GM10248 (cell line): ENCODE results near the gene MBNL2.

Source experiments
- CTCF ChIA-PET: fragments of 300-600 bp; sonication (Branson Sonifier 250); formaldehyde crosslinking; extraction: SDS; loops from one replicate; lab custom pipeline; 2021; ENCODE audit warnings: antibody characterized with exemption; lab: Yijun Ruan, JAX
- POLR2A ChIA-PET: fragments of 350-650 bp; sonication (Branson Sonifier 250); formaldehyde crosslinking; extraction: SDS; loops from one replicate; lab custom pipeline; 2020; ENCODE audit warnings: antibody characterized with exemption; lab: Yijun Ruan, JAX
- DNase-seq: peaks from one replicate; pipeline ENCODE4 v3.0.0; 2012; ENCODE audit errors: extremely low spot score
- CTCF ChIP-seq: IDR thresholded peaks from 2 replicates; pipeline ENCODE4 v1.5.1; 2012; ENCODE audit warnings: mild to moderate bottlenecking, low read depth; ENCODE audit errors: extremely low read depth, missing control alignments, control extremely low read depth

Gene MBNL2

GRCh38 chr13:97287047-97287383, 64.9 kb downstream of the MBNL2 start:
- ChIA-PET POLR2A (interaction anchor here (0.7 kb wide), 1 partner anchor 27 kb away, joined by 4 read pairs; no protein-coding TSS in a partner anchor), CTCF (no interaction called here)
- TF ChIP-seq CTCF, result no peak
- DNase-seq, result no peak

GRCh38 chr13:97288486-97288900, 66.4 kb downstream of the MBNL2 start:
- CTCF ChIA-PET, result interaction anchor here (1.0 to 1.6 kb wide), 2 partner anchors 31 to 45 kb away, joined by 3 read pairs; no protein-coding TSS in a partner anchor
- TF ChIP-seq CTCF, result no peak

GRCh38 chr13:97289514-97290298, 67.6 kb downstream of the MBNL2 start:
- no peak for DNase-seq
- ChIA-PET CTCF (interaction anchor here (1.0 to 1.6 kb wide), 2 partner anchors 32 to 44 kb away, joined by 3 read pairs; no protein-coding TSS in a partner anchor), POLR2A (interaction anchor here (0.7 kb wide), 1 partner anchor 10 kb away, joined by 4 read pairs; no protein-coding TSS in a partner anchor)
- no peak for TF ChIP-seq CTCF

More at GRCh38 chr13:97288486-97288900, 66.4 kb downstream of the MBNL2 start:
- POLR2A ChIA-PET, result no interaction called here
- DNase-seq, result no peak

GRCh38 chr13:97295283-97296182, 73.4 kb downstream of the MBNL2 start:
- no peak for TF ChIP-seq CTCF
- DNase-seq, result no peak
- POLR2A ChIA-PET, result no interaction called here
- CTCF ChIA-PET, result interaction anchor here (1.8 kb wide), 1 partner anchor 22 kb away, joined by 5 read pairs; no protein-coding TSS in a partner anchor

GRCh38 chr13:97296740-97297139, 74.6 kb downstream of the MBNL2 start:
- no peak for DNase-seq
- CTCF ChIA-PET, result no interaction called here
- TF ChIP-seq CTCF, result no peak
- POLR2A ChIA-PET, result no interaction called here

GRCh38 chr13:97298816-97299215, 76.7 kb downstream of the MBNL2 start:
- TF ChIP-seq CTCF, result no peak
- no peak for DNase-seq
- ChIA-PET POLR2A (no interaction called here), CTCF (interaction anchor here (0.9 to 1.2 kb wide), 3 partner anchors 10 to 25 kb away, joined by 3 read pairs; no protein-coding TSS in a partner anchor)
